Effector memory CD8-positive, alpha-beta T cell (primary cell): ENCODE data around the gene TBC1D4.

ENCODE experiments used
- ATAC-seq: fragments of 150-1000 bp; cut with Tn5 transposase; replicated peaks from 2 replicates; pipeline ENCODE4 v1.10.0; 2021; ENCODE audit warnings: mild to moderate bottlenecking, moderate library complexity
- DNase-seq, 3 experiments: peaks; one replicate each; pipeline ENCODE4 v3.0.0; 2021
- H3K27ac Mint-ChIP-seq, 2 donors: one replicate each; pipeline ENCODE4 v1.8.0; 2022; ENCODE audit warnings: mild to moderate bottlenecking in 2 of 2, mixed read lengths in 2 of 2, moderate library complexity in 2 of 2
- H3K27me3 Mint-ChIP-seq, 2 donors: one replicate each; pipeline ENCODE4 v1.8.0; 2022; ENCODE audit warnings: mixed read lengths in 2 of 2
- H3K36me3 Mint-ChIP-seq: one replicate; pipeline ENCODE4 v1.8.0; 2022; ENCODE audit warnings: mild to moderate bottlenecking, moderate library complexity, mixed read lengths; ENCODE audit not compliant: insufficient read depth
- H3K4me1 Mint-ChIP-seq, 2 donors: one replicate each; pipeline ENCODE4 v1.8.0; 2022; ENCODE audit warnings: low read depth in 2 of 2, mixed read lengths in 2 of 2
- H3K4me3 Mint-ChIP-seq, 2 donors: one replicate each; pipeline ENCODE4 v1.8.0; 2022; ENCODE audit warnings: mild to moderate bottlenecking in 2 of 2, mixed read lengths in 2 of 2, moderate library complexity in 2 of 2
- H3K9me3 Mint-ChIP-seq, 2 donors: one replicate each; pipeline ENCODE4 v1.8.0; 2022; ENCODE audit warnings: mixed read lengths in 2 of 2

Gene TBC1D4

DNA sequence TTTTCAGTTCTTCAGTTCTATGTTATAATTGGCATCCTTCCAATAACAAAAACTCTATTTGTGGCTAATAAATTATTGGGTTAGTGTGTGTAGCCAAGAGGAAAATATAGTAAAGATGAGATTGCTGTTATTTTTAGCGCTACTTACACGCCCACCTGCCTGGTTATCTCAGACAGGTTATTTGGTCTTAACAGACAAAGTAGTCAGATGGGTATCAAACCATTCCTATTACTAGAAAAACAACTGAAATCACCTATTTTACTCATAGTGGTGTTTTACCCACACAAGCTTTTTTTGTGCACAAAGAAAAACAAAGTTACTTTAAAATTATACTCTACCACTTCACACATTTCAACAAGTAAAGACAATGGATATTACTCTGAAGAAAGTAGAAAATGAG, 151.2 kb downstream of the TBC1D4 start:
- ATAC-seq = no peak
- no peak overlapping the region for H3K27ac Mint-ChIP-seq
- H3K4me1 Mint-ChIP-seq = peaks cover 10 to 11% of the 10 kb centered on the region in 2 donors
- H3K4me3 Mint-ChIP-seq = no peak overlapping the region
- H3K36me3 Mint-ChIP-seq = no peaks in the 10 kb centered on the region
- no peaks in the 10 kb centered on the region for H3K9me3 Mint-ChIP-seq
- peaks cover 9 to 12% of the 10 kb centered on the region in 2 donors for H3K27me3 Mint-ChIP-seq
- no peak for DNase-seq

DNA sequence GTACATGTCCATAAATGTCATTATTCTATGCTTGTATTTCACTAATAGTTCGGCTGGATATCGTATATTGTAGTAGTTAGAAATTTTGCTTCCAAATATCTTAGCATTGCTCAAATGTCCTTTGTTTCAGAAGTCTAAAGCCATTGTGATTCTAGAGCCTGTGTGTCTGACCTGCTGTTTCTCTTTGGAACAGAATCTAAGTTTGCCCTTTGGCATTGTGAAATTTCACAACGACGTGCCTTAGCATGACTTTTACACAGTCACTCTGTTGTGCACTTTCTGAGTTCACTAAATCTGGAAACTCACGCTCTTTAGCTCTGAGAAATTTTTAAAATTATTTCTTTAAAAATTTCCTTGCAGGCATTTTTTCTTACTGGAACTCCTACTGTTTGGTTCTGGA, 152.2 kb downstream of the TBC1D4 start:
- no peak overlapping the region for H3K4me3 Mint-ChIP-seq
- peaks cover 10 to 11% of the 10 kb centered on the region in 2 donors for H3K4me1 Mint-ChIP-seq
- H3K27me3 Mint-ChIP-seq = peaks cover 0 to 3% of the 10 kb centered on the region in 2 donors
- H3K9me3 Mint-ChIP-seq = no peaks in the 10 kb centered on the region
- H3K27ac Mint-ChIP-seq = no peak overlapping the region
- DNase-seq = no peak
- no peak for ATAC-seq
- H3K36me3 Mint-ChIP-seq = no peaks in the 10 kb centered on the region

DNA sequence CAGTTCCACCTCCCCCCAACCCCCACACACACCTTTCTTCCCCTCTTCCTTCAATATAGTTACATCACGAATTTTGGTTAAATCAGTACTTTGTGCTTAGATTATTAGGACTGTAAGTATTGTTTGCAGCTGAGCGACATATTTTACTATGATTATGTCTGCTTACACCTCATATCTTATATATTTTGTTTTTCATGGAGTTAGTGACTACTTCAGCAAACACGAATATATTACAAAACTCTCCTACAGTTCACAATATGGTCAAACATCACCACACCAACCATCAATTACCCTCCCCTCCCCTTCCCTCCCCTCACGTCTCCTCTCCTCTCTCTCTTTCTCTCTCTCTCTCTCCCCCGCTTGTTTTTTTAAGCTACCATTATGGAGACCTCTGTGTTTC, 152.9 kb downstream of the TBC1D4 start:
- ATAC-seq (no peak), DNase-seq (no peak)
- Mint-ChIP-seq H3K27ac (no peak overlapping the region), H3K4me1 (peaks cover 11 to 12% of the 10 kb centered on the region in 2 donors), H3K4me3 (no peak overlapping the region), H3K36me3 (peaks cover 5% of the 10 kb centered on the region), H3K9me3 (no peaks in the 10 kb centered on the region), H3K27me3 (peaks cover 0 to 3% of the 10 kb centered on the region in 2 donors)

DNA sequence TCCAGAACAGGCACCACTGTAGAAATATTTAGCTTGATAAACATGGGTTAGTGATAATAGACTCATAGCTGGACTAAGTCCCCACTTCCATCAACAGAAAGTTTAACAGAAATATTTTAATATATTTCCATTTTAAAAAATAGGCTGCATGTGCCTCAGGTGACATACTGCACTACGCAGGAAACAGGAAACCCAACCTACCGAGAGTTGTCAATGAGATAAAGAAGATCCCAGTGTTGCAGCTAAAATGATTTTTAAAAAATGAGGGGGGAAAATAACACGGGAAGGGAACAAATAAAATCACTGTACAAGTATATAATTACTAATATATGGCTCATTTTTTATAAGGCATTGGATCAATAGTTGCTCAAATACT, 154.8 kb downstream of the TBC1D4 start:
- H3K27me3 Mint-ChIP-seq = peaks cover 0 to 6% of the 10 kb centered on the region in 2 donors
- peak overlapping the region; percentile 92 to 93 for H3K27ac Mint-ChIP-seq
- H3K4me3 Mint-ChIP-seq = peak overlapping the region; percentile 88 to 91
- H3K4me1 Mint-ChIP-seq = peaks cover 12 to 15% of the 10 kb centered on the region in 2 donors
- peaks cover 5% of the 10 kb centered on the region for H3K36me3 Mint-ChIP-seq
- no peaks in the 10 kb centered on the region for H3K9me3 Mint-ChIP-seq
- ATAC-seq = peak; percentile 32
- DNase-seq = no peak

DNA sequence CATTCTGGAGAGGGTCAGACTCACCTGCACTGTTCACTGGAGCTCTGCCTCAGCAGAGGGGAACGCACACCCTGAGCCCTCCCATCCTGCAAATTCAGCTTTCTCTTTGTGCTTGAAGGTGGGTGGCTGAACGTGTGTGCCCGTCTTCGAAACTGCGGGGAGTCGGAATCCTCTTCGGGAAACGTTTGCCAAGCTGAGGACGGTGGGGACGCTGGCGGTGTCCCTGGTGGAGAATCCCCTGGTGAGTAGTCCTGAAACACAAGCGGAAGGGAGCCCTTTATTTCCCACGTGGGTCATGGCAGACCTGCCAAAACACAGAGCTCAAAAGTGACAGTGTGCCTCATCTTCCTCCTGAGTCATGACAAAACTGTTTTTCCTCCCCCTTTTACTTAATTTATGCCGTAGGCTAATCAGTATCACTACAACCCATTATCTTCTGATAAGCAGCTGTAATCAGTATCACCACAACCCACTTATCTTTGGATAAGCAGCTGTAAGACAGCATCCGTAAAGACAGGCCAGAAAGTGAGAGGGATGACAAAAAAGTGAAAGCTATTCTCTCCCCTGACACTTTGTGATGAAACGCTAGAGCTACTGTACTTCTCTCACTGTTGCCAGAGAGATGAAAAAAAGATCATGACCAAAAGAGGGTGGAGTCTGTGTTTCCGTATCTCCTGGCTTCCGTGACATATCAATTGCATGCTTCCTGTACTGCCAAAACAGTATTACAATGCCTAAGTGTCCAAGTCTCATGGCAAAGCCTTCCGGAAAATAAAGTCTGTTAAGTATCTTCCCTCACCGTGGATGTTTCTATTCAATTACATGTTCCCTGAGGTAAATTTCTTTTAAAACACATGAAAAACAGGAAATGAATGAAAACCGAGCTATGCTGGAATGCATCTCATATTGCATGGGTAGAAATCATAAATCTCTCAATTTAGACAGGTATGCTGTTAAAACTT, 155.5 kb downstream of the TBC1D4 start:
- Mint-ChIP-seq H3K36me3 (peaks cover 5% of the 10 kb centered on the region), H3K27ac (peak overlapping the region; percentile 92 to 93), H3K4me1 (peaks cover 12 to 19% of the 10 kb centered on the region in 2 donors), H3K9me3 (no peaks in the 10 kb centered on the region), H3K27me3 (peaks cover 0 to 6% of the 10 kb centered on the region in 2 donors), H3K4me3 (peak overlapping the region; percentile 88 to 91)
- DNase-seq (peak; percentile 6 to 37 (median 11)), ATAC-seq (peak; percentile 87)

DNA sequence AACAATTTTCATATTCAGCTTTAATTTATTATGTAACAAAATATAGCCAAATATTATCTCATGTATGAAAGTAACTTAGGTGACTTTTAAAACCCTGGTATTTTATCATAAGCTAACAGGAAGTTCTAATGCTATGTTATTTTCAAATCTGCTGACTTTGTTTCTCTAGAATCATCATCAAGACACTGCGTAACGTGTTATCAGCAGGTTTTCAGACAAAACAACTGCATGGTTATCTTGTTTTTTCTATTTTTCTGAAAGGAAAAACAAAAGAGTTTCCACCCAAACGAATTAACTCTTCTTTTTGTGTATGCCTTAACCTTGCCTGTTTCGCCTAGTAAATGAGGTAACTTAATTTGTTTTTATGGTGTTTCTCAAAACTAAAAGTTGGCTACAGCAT, 156.3 kb downstream of the TBC1D4 start:
- no peaks in the 10 kb centered on the region for H3K9me3 Mint-ChIP-seq

GRCh38 chr13:75324413-75324940, 157.5 kb downstream of the TBC1D4 start:
- Mint-ChIP-seq H3K4me1 (peaks cover 12 to 22% of the 10 kb centered on the region in 2 donors), H3K9me3 (no peaks in the 10 kb centered on the region), H3K27ac (peak overlapping the region; percentile 20 to 47), H3K4me3 (peak overlapping the region; percentile 2 to 91), H3K36me3 (peaks cover 5% of the 10 kb centered on the region), H3K27me3 (peaks cover 0 to 6% of the 10 kb centered on the region in 2 donors)
- ATAC-seq (no peak), DNase-seq (no peak)

More for the DNA sequence above, 156.3 kb downstream of the TBC1D4 start:
- no peak for DNase-seq
- Mint-ChIP-seq H3K27ac (peak overlapping the region; percentile 92 to 93), H3K4me1 (peaks cover 12 to 22% of the 10 kb centered on the region in 2 donors), H3K4me3 (peak overlapping the region; percentile 88 to 91), H3K27me3 (peaks cover 0 to 6% of the 10 kb centered on the region in 2 donors), H3K36me3 (peaks cover 5% of the 10 kb centered on the region)
- ATAC-seq = no peak

DNA sequence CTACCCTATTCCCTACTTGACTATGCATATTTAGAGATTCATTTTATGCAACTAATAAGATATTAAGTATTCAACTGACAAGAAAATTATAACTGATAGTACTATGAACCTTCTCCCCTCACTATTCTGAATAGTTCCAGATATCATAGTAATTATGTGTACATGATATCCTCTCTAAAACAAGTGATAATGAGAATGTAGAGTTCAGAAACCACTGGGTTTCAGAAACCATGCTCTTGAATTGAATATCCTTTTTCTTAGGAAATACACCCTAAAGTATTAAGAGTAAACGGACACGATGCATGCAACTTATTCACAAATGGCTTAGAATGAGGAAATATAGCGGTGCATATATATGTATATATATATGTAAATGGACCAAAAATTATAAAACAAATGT, 160.9 kb downstream of the TBC1D4 start:
- ATAC-seq = no peak
- no peak for DNase-seq
- peaks cover 5% of the 10 kb centered on the region for H3K36me3 Mint-ChIP-seq

DNA sequence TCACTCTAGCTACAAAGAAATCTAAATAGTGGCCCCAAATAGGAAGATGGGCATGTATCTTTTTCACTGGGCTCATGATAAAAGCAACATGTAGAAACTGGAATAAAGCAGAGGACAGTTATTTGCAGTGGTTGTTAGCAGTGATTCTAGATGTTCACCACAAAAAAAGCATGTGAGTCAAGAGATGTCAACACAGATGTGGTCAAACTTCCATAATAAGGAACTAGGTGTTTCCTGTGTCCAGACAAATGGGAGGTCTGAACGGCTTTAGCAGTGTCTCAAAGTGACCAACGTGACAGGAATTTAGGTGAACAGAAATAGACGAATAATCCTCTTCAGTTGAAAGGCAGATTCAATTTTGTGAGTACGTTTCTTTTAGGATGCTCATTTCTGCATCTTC, 162.7 kb downstream of the TBC1D4 start:
- Mint-ChIP-seq H3K4me3 (no peak overlapping the region), H3K27ac (peak overlapping the region in 1 of 2 donors; percentile 26), H3K9me3 (no peaks in the 10 kb centered on the region), H3K36me3 (peaks cover under 1% of the 10 kb centered on the region), H3K4me1 (peaks cover 6 to 17% of the 10 kb centered on the region in 2 donors), H3K27me3 (peaks cover 0 to 5% of the 10 kb centered on the region in 2 donors)
- ATAC-seq = no peak
- DNase-seq = no peak

More for the DNA sequence above, 160.9 kb downstream of the TBC1D4 start:
- Mint-ChIP-seq H3K27me3 (peaks cover 0 to 6% of the 10 kb centered on the region in 2 donors), H3K27ac (no peak overlapping the region), H3K4me3 (peak overlapping the region in 1 of 2 donors; percentile 25), H3K4me1 (peaks cover 8 to 20% of the 10 kb centered on the region in 2 donors), H3K9me3 (no peaks in the 10 kb centered on the region)

GRCh38 chr13:75318138-75318833, 163.7 kb downstream of the TBC1D4 start:
- Mint-ChIP-seq H3K4me3 (no peak overlapping the region), H3K27ac (no peak overlapping the region), H3K36me3 (no peaks in the 10 kb centered on the region), H3K4me1 (peaks cover 4 to 13% of the 10 kb centered on the region in 2 donors), H3K9me3 (no peaks in the 10 kb centered on the region), H3K27me3 (no peaks in the 10 kb centered on the region)
- ATAC-seq = peak; percentile 47
- DNase-seq = no peak

- H3K27ac Mint-ChIP-seq = no peak overlapping the region
- H3K4me1 Mint-ChIP-seq = peaks cover 8 to 10% of the 10 kb centered on the region in 2 donors
- no peak overlapping the region for H3K4me3 Mint-ChIP-seq
- H3K9me3 Mint-ChIP-seq = no peaks in the 10 kb centered on the region
- no peak for DNase-seq
- no peak for ATAC-seq
- H3K36me3 Mint-ChIP-seq = no peaks in the 10 kb centered on the region
- no peaks in the 10 kb centered on the region for H3K27me3 Mint-ChIP-seq
Measured at GRCh38 chr13:75316427-75316826, 165.5 kb downstream of the TBC1D4 start.

DNA sequence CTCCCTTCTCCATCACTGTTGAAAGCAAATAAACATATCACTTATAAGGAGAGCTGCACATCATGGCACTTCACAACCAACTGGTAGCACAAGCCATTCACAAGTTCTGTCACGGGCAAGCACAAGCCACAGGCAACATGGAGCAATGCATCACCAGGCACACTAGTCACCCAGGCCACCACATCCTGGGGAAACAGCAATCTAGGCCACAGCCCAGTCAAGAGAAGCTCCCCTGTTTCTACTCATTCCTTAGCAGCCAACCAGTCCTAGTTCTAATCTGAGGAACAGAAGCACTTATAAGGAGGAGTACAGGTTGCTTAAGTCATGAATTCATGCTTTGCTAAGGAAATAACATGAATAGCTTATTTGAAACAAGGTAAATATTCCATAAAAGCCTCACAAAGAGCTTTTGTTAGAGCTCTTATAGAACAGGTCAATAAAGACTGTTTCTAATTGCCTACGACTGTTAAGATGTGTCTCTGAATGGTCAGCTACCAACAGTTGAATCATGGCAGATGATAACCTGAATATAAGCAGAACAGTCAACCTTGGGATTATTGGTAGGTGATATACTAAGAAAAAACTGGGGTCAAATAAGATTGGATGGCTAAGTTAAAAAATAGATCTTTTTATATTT, 169.0 kb downstream of the TBC1D4 start:
- Mint-ChIP-seq H3K27ac (no peak overlapping the region), H3K4me3 (no peak overlapping the region), H3K27me3 (peaks cover 0 to 9% of the 10 kb centered on the region in 2 donors), H3K4me1 (peaks cover 3 to 6% of the 10 kb centered on the region in 2 donors), H3K9me3 (no peaks in the 10 kb centered on the region), H3K36me3 (no peaks in the 10 kb centered on the region)
- DNase-seq (no peak), ATAC-seq (peak; percentile 58)
